Measurements from ENCODE around the gene OR2AK2.

- TF ChIP-seq EZH2 (optimal IDR thresholded peaks at IDR 0.05; ENCODE audit: low read depth, low read length) (no peak), CTCF (IDR thresholded peaks at IDR 0.05; ENCODE audit: low read length) (no peak)
Observed at GRCh38 chr1:247992986-247993385, 28.0 kb downstream of the OR2AK2 start.
